Mucosa of rectum (tissue), 2 donors: ENCODE data around the gene UBE3C.
A peak's percentile ranks its signal among the peaks of the same experiment; 100 is the strongest.
"Not testable (repeated sequence)": the region's sequence is repeated elsewhere in the genome, so short reads cannot be mapped to it uniquely, and the experiment has no call there.

Source experiments
- H3K27ac ChIP-seq, 2 donors: one replicate each; pipeline ENCODE4 v1.7.0; 2013; ENCODE audit warnings: inconsistent platforms in 2 of 2, low read depth in 2 of 2, low read length in 2 of 2
- H3K27me3 ChIP-seq, 2 donors: one replicate each; pipeline ENCODE4 v1.7.0; 2013; ENCODE audit warnings: low read length in 2 of 2; ENCODE audit not compliant: control insufficient read depth in 2 of 2, insufficient read depth in 2 of 2
- H3K36me3 ChIP-seq, 2 donors: one replicate each; pipeline ENCODE4 v1.7.0; 2013; ENCODE audit warnings: low read length in 2 of 2; ENCODE audit not compliant: control insufficient read depth in 2 of 2, insufficient read depth in 2 of 2
- H3K4me1 ChIP-seq, 2 donors: one replicate each; pipeline ENCODE4 v1.7.0; 2013; ENCODE audit warnings: low read length in 2 of 2, mild to moderate bottlenecking in 1 of 2; ENCODE audit not compliant: control insufficient read depth in 2 of 2, insufficient read depth in 2 of 2
- H3K4me3 ChIP-seq, 2 donors: one replicate each; pipeline ENCODE4 v1.7.0; 2013; ENCODE audit warnings: low read length in 2 of 2
- H3K9ac ChIP-seq, 2 donors: one replicate each; pipeline ENCODE4 v1.7.0; 2013; ENCODE audit warnings: low read length in 2 of 2, low read depth in 1 of 2, mild to moderate bottlenecking in 1 of 2
- H3K9me3 ChIP-seq, 2 donors: one replicate each; pipeline ENCODE4 v1.7.0; 2013; ENCODE audit warnings: low read length in 2 of 2; ENCODE audit not compliant: control insufficient read depth in 2 of 2
- donor health status: healthy.
- donor health status: Normal muscosa, but diverticular disease.

The UBE3C gene

GRCh38 chr7:157274991-157275427 lies 136.3 kb downstream of the UBE3C start:
- no peaks in the 10 kb centered on the region for H3K27me3 ChIP-seq
- no peaks in the 10 kb centered on the region for H3K9me3 ChIP-seq
- no peak overlapping the region for H3K27ac ChIP-seq
- H3K36me3 ChIP-seq = peaks cover 2 to 10% of the 10 kb centered on the region in 2 donors
- H3K4me1 ChIP-seq = peaks cover 12 to 15% of the 10 kb centered on the region in 2 donors
- H3K9ac ChIP-seq = no peak overlapping the region
- H3K4me3 ChIP-seq = no peak overlapping the region

GRCh38 chr7:157276091-157276561 lies 137.4 kb downstream of the UBE3C start:
- H3K36me3 ChIP-seq = peaks cover 0 to 5% of the 10 kb centered on the region in 2 donors
- H3K9me3 ChIP-seq = no peaks in the 10 kb centered on the region
- H3K27ac ChIP-seq = no peak overlapping the region
- H3K9ac ChIP-seq = no peak overlapping the region
- peaks cover 14 to 22% of the 10 kb centered on the region in 2 donors for H3K4me1 ChIP-seq
- H3K4me3 ChIP-seq = no peak overlapping the region
- H3K27me3 ChIP-seq = no peaks in the 10 kb centered on the region

GRCh38 chr7:157276731-157277562 lies 138.2 kb downstream of the UBE3C start:
- no peaks in the 10 kb centered on the region for H3K9me3 ChIP-seq
- no peak overlapping the region for H3K9ac ChIP-seq
- H3K4me1 ChIP-seq = peaks cover 20 to 31% of the 10 kb centered on the region in 2 donors
- H3K36me3 ChIP-seq = no peaks in the 10 kb centered on the region
- H3K27me3 ChIP-seq = no peaks in the 10 kb centered on the region
- H3K27ac ChIP-seq = no peak overlapping the region
- H3K4me3 ChIP-seq = no peak overlapping the region

DNA sequence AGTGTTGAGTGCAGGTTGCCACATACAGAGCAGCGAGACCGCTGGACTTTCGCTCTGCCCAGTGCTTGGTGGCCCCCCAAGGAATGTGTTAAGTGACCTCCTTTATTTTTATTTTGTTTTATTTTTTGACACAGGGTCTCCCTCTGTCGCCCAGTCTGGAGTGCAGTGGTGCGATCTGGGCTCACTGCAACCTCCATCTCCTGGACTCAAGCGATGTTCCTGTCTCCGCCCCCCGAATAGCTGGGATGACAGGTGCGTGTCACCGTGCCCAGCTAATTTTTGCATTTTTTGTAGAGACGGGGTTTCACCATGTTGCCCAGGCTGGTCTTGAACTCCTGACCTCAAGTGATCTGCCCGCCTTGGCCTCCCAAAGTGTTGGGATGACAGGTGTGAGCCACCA lies 138.8 kb downstream of the UBE3C start:
- peaks cover 21 to 35% of the 10 kb centered on the region in 2 donors for H3K4me1 ChIP-seq
- H3K36me3 ChIP-seq, H3K27me3 ChIP-seq, H3K4me3 ChIP-seq, H3K9ac ChIP-seq, H3K27ac ChIP-seq, H3K9me3 ChIP-seq: not testable (repeated sequence)

DNA sequence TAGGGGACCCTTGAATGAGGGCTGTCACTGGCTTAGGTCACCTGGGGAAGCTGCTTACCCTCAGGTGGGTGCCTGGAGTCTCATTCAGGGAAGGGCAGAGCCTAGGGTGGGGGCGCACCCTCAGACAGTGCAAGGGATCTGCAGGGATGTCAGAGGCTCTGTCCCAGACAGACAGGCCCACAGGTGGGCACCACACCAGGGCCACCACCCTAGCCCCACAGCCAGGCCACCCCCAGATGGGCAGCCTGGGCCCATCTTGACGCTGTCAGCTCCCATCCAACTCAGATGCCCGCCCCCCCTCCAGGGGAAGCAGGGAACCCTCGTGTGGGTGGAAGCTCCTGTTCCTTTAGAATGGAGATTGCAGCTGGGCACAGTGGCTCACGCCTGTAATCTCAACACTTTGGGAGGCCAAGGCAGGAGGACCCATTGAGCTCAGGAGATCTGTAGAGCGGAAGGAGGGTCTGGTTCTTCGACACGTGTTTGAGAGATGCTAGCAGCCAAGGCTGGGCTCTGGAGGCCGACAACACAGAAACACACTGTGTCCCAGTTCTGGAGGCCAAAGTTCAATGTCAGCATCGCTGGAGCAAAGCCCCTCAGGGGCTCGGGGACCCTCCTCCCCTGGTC lies 139.6 kb downstream of the UBE3C start:
- no peaks in the 10 kb centered on the region for H3K27me3 ChIP-seq
- H3K27ac ChIP-seq = no peak overlapping the region
- H3K9me3 ChIP-seq = no peaks in the 10 kb centered on the region
- H3K9ac ChIP-seq = peak overlapping the region in 1 of 2 donors; percentile 88
- no peaks in the 10 kb centered on the region for H3K36me3 ChIP-seq
- peaks cover 21 to 33% of the 10 kb centered on the region in 2 donors for H3K4me1 ChIP-seq
- H3K4me3 ChIP-seq = no peak overlapping the region

- Histone ChIP-seq H3K9ac (peak overlapping the region; percentile 80 to 88), H3K9me3 (no peaks in the 10 kb centered on the region), H3K27ac (peak overlapping the region; percentile 63 to 72), H3K4me1 (peaks cover 16 to 30% of the 10 kb centered on the region in 2 donors), H3K36me3 (no peaks in the 10 kb centered on the region), H3K4me3 (peak overlapping the region; percentile 61 to 71), H3K27me3 (no peaks in the 10 kb centered on the region)
These were observed 140.3 kb downstream of the UBE3C start for GRCh38 chr7:157278791-157279724.

DNA sequence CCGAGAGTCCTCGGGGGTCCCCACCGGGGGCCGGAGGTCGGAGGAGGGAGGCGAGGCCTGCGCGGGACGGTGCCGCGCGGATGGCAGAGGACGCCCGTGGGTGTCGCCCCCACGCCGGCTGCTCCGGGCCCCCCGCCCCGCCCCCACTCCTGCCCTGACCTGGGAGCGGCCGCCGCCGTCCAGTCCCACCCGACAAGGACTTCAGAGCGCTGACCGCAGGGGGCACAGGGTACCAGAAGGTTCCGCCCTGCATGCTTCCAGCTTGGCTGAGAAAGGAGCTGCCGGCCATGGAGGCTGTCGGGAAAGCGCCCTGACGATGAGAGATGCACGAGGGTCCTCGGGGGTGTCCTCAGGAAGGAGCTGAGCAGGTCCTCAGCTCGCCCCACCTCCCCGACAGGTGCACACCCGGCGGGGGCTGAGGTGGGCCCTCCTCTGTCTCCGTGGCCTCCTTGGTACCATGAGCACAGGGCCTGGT lies 141.1 kb downstream of the UBE3C start:
- H3K4me1 ChIP-seq = peaks cover 16 to 28% of the 10 kb centered on the region in 2 donors

DNA sequence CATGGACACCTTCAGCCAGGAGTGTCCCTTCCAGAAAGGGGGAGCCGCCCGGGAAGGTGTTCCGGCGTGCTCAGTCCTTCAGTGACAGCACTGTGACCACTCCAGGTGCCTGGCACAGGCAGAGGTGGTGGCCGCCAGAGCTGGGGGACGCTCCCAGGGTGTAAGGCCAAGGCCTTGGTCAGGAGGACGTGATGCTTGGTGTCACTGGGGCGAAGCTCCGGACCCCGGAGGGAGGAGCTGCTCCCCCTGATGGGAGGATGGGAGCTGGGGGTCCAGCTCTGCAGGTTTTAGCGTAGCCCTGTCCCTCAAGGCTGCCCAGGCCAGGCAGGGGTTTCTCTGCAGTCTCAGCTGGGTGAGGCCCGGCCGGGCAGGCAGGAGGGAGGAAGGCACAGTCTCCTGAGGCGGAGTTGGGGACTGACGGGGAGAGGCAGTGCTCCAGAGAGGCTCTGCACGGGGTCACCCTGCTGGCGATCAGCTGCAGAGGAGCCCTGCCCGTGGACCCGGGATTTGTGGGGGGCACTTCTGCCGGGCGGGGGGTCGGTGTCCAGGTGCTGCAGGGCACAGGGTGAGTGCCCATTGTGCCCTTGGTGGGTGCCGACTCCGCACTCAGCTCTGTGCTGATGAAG lies 141.6 kb downstream of the UBE3C start:
- H3K9me3 ChIP-seq = no peaks in the 10 kb centered on the region
- peak overlapping the region; percentile 63 to 72 for H3K27ac ChIP-seq
- peak overlapping the region in 1 of 2 donors; percentile 88 for H3K9ac ChIP-seq
- H3K4me3 ChIP-seq = peak overlapping the region; percentile 60 to 71
- H3K36me3 ChIP-seq = no peaks in the 10 kb centered on the region
- H3K27me3 ChIP-seq = no peaks in the 10 kb centered on the region
- H3K4me1 ChIP-seq = peaks cover 16 to 28% of the 10 kb centered on the region in 2 donors

More for the DNA sequence above, 141.1 kb downstream of the UBE3C start:
- Histone ChIP-seq H3K9ac (peak overlapping the region; percentile 80 to 88), H3K9me3 (no peaks in the 10 kb centered on the region), H3K36me3 (no peaks in the 10 kb centered on the region), H3K27ac (peak overlapping the region; percentile 63 to 72), H3K27me3 (no peaks in the 10 kb centered on the region), H3K4me3 (peak overlapping the region; percentile 61 to 71)

- peaks cover 16 to 30% of the 10 kb centered on the region in 2 donors for H3K4me1 ChIP-seq
- H3K36me3 ChIP-seq = no peaks in the 10 kb centered on the region
- peak overlapping the region in 1 of 2 donors; percentile 36 for H3K4me3 ChIP-seq
- no peaks in the 10 kb centered on the region for H3K27me3 ChIP-seq
- peak overlapping the region in 1 of 2 donors; percentile 66 for H3K9ac ChIP-seq
- no peaks in the 10 kb centered on the region for H3K9me3 ChIP-seq
- H3K27ac ChIP-seq = peak overlapping the region; percentile 70 to 71
These were observed 142.7 kb downstream of the UBE3C start for GRCh38 chr7:157281221-157281998.
